Endodermal cell (in vitro differentiated cells): ENCODE results near the gene CKS2. TPM values are rescaled to one million over a fixed set of nuclear protein-coding genes. Genes with fewer than 3 reads are reported as not detected.

ENCODE experiments used
- DNase-seq: peaks from one replicate; pipeline ENCODE4 v3.0.0-alpha.2; 2017
- H3K27ac ChIP-seq: 2 replicates; pipeline ENCODE4 v1.5.1; 2013; ENCODE audit warnings: mild to moderate bottlenecking, low read depth, low read length, moderate library complexity
- H3K27me3 ChIP-seq: 2 replicates; pipeline ENCODE4 v1.6.1; 2013; ENCODE audit warnings: mild to moderate bottlenecking, low read length, moderate library complexity; ENCODE audit not compliant: insufficient read depth, control insufficient read depth, poor library complexity, severe bottlenecking
- H3K36me3 ChIP-seq: 2 replicates; pipeline ENCODE4 v1.7.0; 2013; ENCODE audit warnings: mild to moderate bottlenecking, low read length, moderate library complexity; ENCODE audit not compliant: control insufficient read depth, insufficient read depth
- H3K4me1 ChIP-seq: one replicate; pipeline ENCODE4 v1.7.0; 2013; ENCODE audit warnings: low read length; ENCODE audit not compliant: control insufficient read depth, insufficient read depth
- H3K4me3 ChIP-seq: 2 replicates; pipeline ENCODE4 v1.5.1; 2013; ENCODE audit warnings: mild to moderate bottlenecking, low read length, moderate library complexity
- H3K9ac ChIP-seq: 2 replicates; pipeline ENCODE4 v1.6.1; 2013; ENCODE audit warnings: mild to moderate bottlenecking, low read length, moderate library complexity; ENCODE audit not compliant: poor library complexity, severe bottlenecking; ENCODE audit errors: extremely low read depth
- H3K9me3 ChIP-seq: 2 replicates; pipeline ENCODE4 v1.6.1; 2013; ENCODE audit warnings: mild to moderate bottlenecking, low read length, moderate library complexity; ENCODE audit not compliant: control insufficient read depth
- H3K27ac Mint-ChIP-seq: 2 replicates; pipeline ENCODE4 v1.8.0; 2020; ENCODE audit warnings: mixed read lengths
- H3K27me3 Mint-ChIP-seq: 2 replicates; pipeline ENCODE4 v1.8.0; 2021; ENCODE audit warnings: mild to moderate bottlenecking, mixed read lengths; ENCODE audit not compliant: insufficient read depth
- H3K36me3 Mint-ChIP-seq: 2 replicates; pipeline ENCODE4 v1.8.0; 2020; ENCODE audit warnings: low read depth, mixed read lengths
- H3K4me1 Mint-ChIP-seq: 2 replicates; pipeline ENCODE4 v1.8.0; 2020; ENCODE audit warnings: mixed read lengths
- H3K4me3 Mint-ChIP-seq: 2 replicates; pipeline ENCODE4 v1.8.0; 2020; ENCODE audit warnings: mild to moderate bottlenecking, moderate library complexity, mixed read lengths
- H3K9me3 Mint-ChIP-seq: 2 replicates; pipeline ENCODE4 v1.8.0; 2020; ENCODE audit warnings: mild to moderate bottlenecking, mixed read lengths
- CTCF ChIP-seq: fragments of 200-600 bp; sonication (generic); conservative IDR thresholded peaks from 2 replicates; pipeline ENCODE4 v1.5.0; 2021; ENCODE audit warnings: antibody characterized with exemption, mild to moderate bottlenecking
- WGBS, 2 experiments: methylation state at CpG; one replicate each; pipeline versions ENCODE4 v1.1.5 to v1.1.7; 2013; ENCODE audit warnings: missing lambda C conversion rate in 2 of 2, mixed read lengths in 1 of 2; ENCODE audit not compliant: insufficient coverage in 1 of 2, insufficient read length in 1 of 2; 5-methylcytosine and 5-hydroxymethylcytosine counted together
- total RNA-seq, 2 donors: library from RNA; stranded (reverse); fragmentation: NEBNext Ultra II Directional in 1 of 2; extraction: Animal tissue kit (Norgen Biotek cat#: 25700) in 1 of 2; gene quantifications; 2 replicates in 1 of 2; 3 replicates in 1 of 2; pipeline ENCODE4 v1.2.1, GENCODE V29; 2021

CKS2 gene
- total RNA-seq, 2 donors from 2014 or later, result 163 to 209 TPM

DNA sequence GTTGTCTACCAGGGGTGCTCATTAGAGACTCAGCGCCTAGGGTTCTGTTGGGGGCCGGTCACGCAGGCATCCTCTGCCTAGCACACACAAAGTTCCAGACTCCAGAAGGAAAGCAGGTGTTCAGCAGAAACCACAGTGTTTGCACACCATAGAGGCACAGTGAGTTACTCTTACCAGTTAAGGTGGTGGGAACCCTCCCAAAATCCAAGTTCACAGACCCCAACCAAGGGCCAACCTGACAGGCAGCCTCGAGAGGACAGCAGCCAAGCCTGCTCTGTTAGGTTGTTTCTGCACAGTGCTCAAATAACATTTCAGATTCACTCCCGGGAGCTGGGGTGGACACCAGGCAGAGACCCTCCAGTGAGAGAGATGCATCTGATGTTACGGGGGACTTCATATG lies 43.5 kb downstream of the CKS2 start:
- peaks cover 70% of the 10 kb centered on the region for H3K36me3 ChIP-seq
- H3K27me3 ChIP-seq, result no peaks in the 10 kb centered on the region
- H3K4me1 ChIP-seq, result peaks cover 9% of the 10 kb centered on the region
- TF ChIP-seq CTCF, result no peak
- H3K27me3 Mint-ChIP-seq, result no peaks in the 10 kb centered on the region
- H3K9ac ChIP-seq, result no peak overlapping the region
- WGBS, 2 experiments, result 99 to 100% methylated on average over 5 to 6 of the region's 6 CpGs
- no peak overlapping the region for H3K4me3 Mint-ChIP-seq
- peaks cover 9% of the 10 kb centered on the region for H3K4me1 Mint-ChIP-seq
- H3K4me3 ChIP-seq, result no peak overlapping the region
- DNase-seq, result no peak
- H3K27ac Mint-ChIP-seq, result peak overlapping the region; percentile 26
- H3K9me3 ChIP-seq, result no peaks in the 10 kb centered on the region
- H3K27ac ChIP-seq, result no peak overlapping the region
- H3K9me3 Mint-ChIP-seq, result no peaks in the 10 kb centered on the region
- H3K36me3 Mint-ChIP-seq, result peaks cover 83% of the 10 kb centered on the region

DNA sequence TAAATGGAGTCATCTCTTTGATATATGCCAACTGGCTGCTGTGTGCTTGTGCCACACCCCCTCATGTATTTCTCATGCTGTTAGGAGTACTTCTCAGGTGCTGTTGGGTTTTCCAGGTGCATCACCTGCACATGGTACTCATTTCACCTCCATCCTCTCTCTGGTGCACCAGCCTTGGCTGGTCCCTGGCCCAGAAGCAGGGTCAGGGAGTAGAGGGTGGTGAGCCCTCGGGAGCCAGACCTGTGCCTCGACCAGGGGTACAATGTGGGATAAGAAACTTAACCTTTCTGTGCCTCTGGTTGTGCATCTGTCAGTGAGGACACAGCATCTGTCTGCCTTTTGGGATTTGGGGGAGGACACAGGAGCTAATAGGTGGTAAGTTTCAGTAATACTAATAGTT lies 45.8 kb downstream of the CKS2 start:
- no peaks in the 10 kb centered on the region for H3K9me3 ChIP-seq
- TF ChIP-seq CTCF, result no peak
- peaks cover 65% of the 10 kb centered on the region for H3K36me3 ChIP-seq
- Mint-ChIP-seq H3K9me3 (no peaks in the 10 kb centered on the region), H3K27me3 (no peaks in the 10 kb centered on the region), H3K4me3 (no peak overlapping the region), H3K36me3 (peaks cover 78% of the 10 kb centered on the region), H3K4me1 (peaks cover 32% of the 10 kb centered on the region), H3K27ac (no peak overlapping the region)
- H3K27ac ChIP-seq, result no peak overlapping the region
- H3K4me1 ChIP-seq, result peaks cover 19% of the 10 kb centered on the region
- H3K9ac ChIP-seq, result no peak overlapping the region
- no peak for DNase-seq
- 98% methylated on average over 2 of the region's 2 CpGs; no CpG with 5 or more reads in 1 of the 2 experiments for WGBS, 2 experiments
- no peak overlapping the region for H3K4me3 ChIP-seq
- H3K27me3 ChIP-seq, result no peaks in the 10 kb centered on the region

DNA sequence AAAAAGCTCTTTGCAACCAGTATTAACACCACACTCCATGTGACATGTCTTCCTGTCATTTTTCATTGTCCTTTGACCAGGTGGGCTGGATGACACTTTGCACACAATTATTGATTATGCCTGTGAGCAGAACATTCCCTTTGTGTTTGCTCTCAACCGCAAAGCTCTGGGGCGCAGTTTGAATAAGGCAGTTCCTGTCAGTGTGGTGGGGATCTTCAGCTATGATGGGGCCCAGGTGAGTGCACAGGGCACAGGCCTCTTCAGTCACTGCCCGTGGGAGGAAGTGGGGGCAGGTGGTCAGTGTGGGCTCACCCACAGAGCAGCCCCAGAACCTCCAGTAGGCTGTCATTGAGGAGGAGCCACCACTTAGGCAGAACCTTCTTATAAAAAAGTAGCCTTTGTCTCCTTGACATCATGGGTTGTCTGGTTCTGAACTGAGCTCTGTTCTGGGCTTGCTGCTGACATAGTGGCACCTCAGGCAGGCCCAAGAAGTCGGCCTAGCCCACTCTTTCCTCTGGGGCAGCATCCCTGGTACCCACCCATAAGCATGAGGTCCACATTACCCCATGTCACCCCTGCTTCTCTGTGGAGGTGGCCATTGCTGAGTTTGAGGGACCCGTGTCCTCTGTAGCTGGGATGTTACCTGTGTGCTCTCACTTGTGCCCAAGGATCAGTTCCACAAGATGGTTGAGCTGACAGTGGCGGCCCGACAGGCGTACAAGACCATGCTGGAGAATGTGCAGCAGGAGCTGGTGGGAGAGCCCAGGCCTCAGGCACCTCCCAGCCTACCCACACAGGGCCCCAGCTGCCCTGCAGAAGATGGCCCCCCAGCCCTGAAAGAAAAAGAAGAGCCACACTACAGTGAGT lies 46.6 kb downstream of the CKS2 start:
- Histone ChIP-seq H3K4me1 (peaks cover 19% of the 10 kb centered on the region), H3K9me3 (no peaks in the 10 kb centered on the region), H3K36me3 (peaks cover 64% of the 10 kb centered on the region), H3K9ac (no peak overlapping the region), H3K4me3 (no peak overlapping the region), H3K27ac (no peak overlapping the region), H3K27me3 (no peaks in the 10 kb centered on the region)
- peaks cover 33% of the 10 kb centered on the region for H3K4me1 Mint-ChIP-seq
- no peaks in the 10 kb centered on the region for H3K9me3 Mint-ChIP-seq
- TF ChIP-seq CTCF, result no peak
- H3K4me3 Mint-ChIP-seq, result no peak overlapping the region
- no peaks in the 10 kb centered on the region for H3K27me3 Mint-ChIP-seq
- DNase-seq, result no peak
- 95% methylated on average over 8 of the region's 8 CpGs; no CpG with 5 or more reads in 1 of the 2 experiments for WGBS, 2 experiments
- H3K27ac Mint-ChIP-seq, result no peak overlapping the region
- H3K36me3 Mint-ChIP-seq, result peaks cover 75% of the 10 kb centered on the region
